ENCODE results near the gene DGCR8.

- TF ChIP-seq CTCF (IDR thresholded peaks at IDR 0.05; ENCODE audit: low read depth, low read length, poor library complexity, severe bottlenecking) (no peak), EZH2phosphoT487 (IDR thresholded peaks at IDR 0.05; ENCODE audit: borderline replicate concordance, low read length) (no peak)
Observed at GRCh38 chr22:20140107-20140445, 60.0 kb downstream of the DGCR8 start.

All from DOHH2 (cell line).